Putamen (tissue), 1 donor: ENCODE data around the gene KLK3.
"Not testable (repeated sequence)": the region's sequence is repeated elsewhere in the genome, so short reads cannot be mapped to it uniquely, and the experiment has no call there.

Experiments
- DNase-seq: peaks from one replicate; pipeline ENCODE4 v3.0.0-alpha.2; 2016; ENCODE audit warnings: low spot score

Gene KLK3

GRCh38 chr19:50861496-50862286 is 7.0 kb downstream of the KLK3 start:
- DNase-seq = no peak

GRCh38 chr19:50869479-50869878 is 14.8 kb downstream of the KLK3 start:
- DNase-seq = no peak

- DNase-seq = no peak
Measured at GRCh38 chr19:50870417-50871089, 15.8 kb downstream of the KLK3 start.

GRCh38 chr19:50873056-50873455 is 18.3 kb downstream of the KLK3 start, which contains the start of gene KLK2:
Gene KLK2, plus strand, starts transcription at chr19:50873439. Its CDS starts 35 bp downstream, at chr19:50873474.
- DNase-seq = no peak

GRCh38 chr19:50874211-50874610 is 19.5 kb downstream of the KLK3 start:
- DNase-seq = no peak

GRCh38 chr19:50875795-50876422 is 21.2 kb downstream of the KLK3 start:
- DNase-seq = no peak

- DNase-seq = no peak
Measured at GRCh38 chr19:50876456-50876855, 21.7 kb downstream of the KLK3 start.

- no peak for DNase-seq
Measured at GRCh38 chr19:50877338-50877737, 22.6 kb downstream of the KLK3 start.

GRCh38 chr19:50878851-50879250 is 24.1 kb downstream of the KLK3 start:
- no peak for DNase-seq

- no peak for DNase-seq
Measured at GRCh38 chr19:50880241-50880640, 25.5 kb downstream of the KLK3 start.

- DNase-seq = no peak
Measured at GRCh38 chr19:50882188-50882587, 27.5 kb downstream of the KLK3 start.

GRCh38 chr19:50889638-50890037 is 34.9 kb downstream of the KLK3 start:
- DNase-seq = no peak

GRCh38 chr19:50890422-50891252 is 35.9 kb downstream of the KLK3 start:
- DNase-seq = no peak

- no peak for DNase-seq
Measured at GRCh38 chr19:50891253-50891625, 36.5 kb downstream of the KLK3 start.

GRCh38 chr19:50893047-50893736 is 38.5 kb downstream of the KLK3 start:
- DNase-seq = no peak

- DNase-seq = no peak
Measured at GRCh38 chr19:50894478-50895356, 40.0 kb downstream of the KLK3 start.

GRCh38 chr19:50896089-50896590 is 41.4 kb downstream of the KLK3 start:
- not testable (repeated sequence) for DNase-seq

- no peak for DNase-seq
Measured at GRCh38 chr19:50896591-50897190, 42.0 kb downstream of the KLK3 start.

- DNase-seq = no peak
Measured at GRCh38 chr19:50897191-50897607, 42.5 kb downstream of the KLK3 start.

GRCh38 chr19:50897612-50898011 is 42.9 kb downstream of the KLK3 start:
- no peak for DNase-seq
